ENCODE results near the gene CD300H. TPM values are rescaled to one million over a fixed set of nuclear protein-coding genes. Genes with fewer than 3 reads are reported as not detected.
A peak's percentile ranks its signal among the peaks of the same experiment; 100 is the strongest.

Gene CD300H
- total RNA-seq, 2 donors from 2014 or later, result 0.45 TPM; not detected in 1

DNA sequence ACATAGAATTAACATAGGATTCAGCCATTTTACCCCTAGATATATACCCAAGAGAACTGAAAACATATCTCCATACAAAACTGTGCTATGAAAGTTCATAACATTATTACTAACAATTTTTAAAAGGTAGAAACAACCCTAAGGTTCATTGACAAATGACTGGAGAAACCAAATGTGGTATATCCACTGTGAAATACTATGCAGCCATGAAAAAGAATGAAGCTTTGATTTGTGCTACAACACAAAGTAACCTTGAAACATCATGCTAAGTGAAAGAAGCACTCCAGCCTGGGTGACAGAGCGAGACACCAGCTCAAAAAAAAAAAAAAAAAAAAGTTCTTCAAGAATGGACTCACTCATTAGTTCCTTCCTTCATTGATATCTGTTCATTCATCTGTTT is 24.2 kb upstream of the CD300H start:
- no peaks in the 10 kb centered on the region for H3K9me3 ChIP-seq
- no peak overlapping the region for H3K4me3 ChIP-seq
- no peak for TF ChIP-seq CTCF (IDR thresholded peaks at IDR 0.05)
- H3K4me1 ChIP-seq, result no peaks in the 10 kb centered on the region
- no peaks in the 10 kb centered on the region for H3K36me3 ChIP-seq
- H3K27me3 ChIP-seq, result no peaks in the 10 kb centered on the region
- no peak overlapping the region for H3K27ac ChIP-seq
- intact Hi-C loops (cut with DNase I), result no loop called here
- no peak for DNase-seq
- H3K9ac ChIP-seq (ENCODE audit: low read depth in 2 of 2, low read length in 2 of 2), result no peak overlapping the region

DNA sequence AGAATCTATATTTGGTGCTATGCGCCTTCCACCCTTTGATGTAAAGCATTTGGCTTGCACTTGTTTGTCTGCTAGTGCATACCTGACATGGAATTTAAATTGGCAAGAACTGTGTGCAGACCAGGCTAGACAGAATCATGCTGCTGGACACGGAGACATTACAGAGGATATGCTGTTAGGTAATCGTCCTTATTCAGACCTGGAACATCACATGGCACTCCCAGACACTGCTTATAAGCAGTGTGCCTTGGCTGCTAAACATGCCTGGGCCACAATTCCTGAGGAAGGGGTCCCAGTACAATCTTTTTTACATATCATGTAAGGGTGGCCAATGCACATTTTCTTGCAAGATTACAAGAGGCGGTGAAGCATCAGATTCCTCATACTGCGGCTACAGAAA is 18.4 kb upstream of the CD300H start:
- Histone ChIP-seq H3K27ac (no peak overlapping the region), H3K27me3 (no peaks in the 10 kb centered on the region), H3K4me3 (no peak overlapping the region), H3K9me3 (no peaks in the 10 kb centered on the region), H3K4me1 (no peaks in the 10 kb centered on the region), H3K36me3 (no peaks in the 10 kb centered on the region), H3K9ac (ENCODE audit: low read depth in 2 of 2, low read length in 2 of 2) (no peak overlapping the region)
- TF ChIP-seq CTCF (IDR thresholded peaks at IDR 0.05), result no peak
- no peak for DNase-seq
- intact Hi-C loops (cut with DNase I), result no loop called here

GRCh38 chr17:74584292-74585060 is 17.2 kb upstream of the CD300H start:
- H3K9ac ChIP-seq (ENCODE audit: low read depth in 2 of 2, low read length in 2 of 2), result no peak overlapping the region
- H3K36me3 ChIP-seq, result no peaks in the 10 kb centered on the region
- intact Hi-C loops (cut with DNase I), result no loop called here
- no peak for TF ChIP-seq CTCF (IDR thresholded peaks at IDR 0.05)
- no peaks in the 10 kb centered on the region for H3K4me1 ChIP-seq
- peak overlapping the region; percentile 5 for H3K4me3 ChIP-seq
- no peaks in the 10 kb centered on the region for H3K27me3 ChIP-seq
- DNase-seq, result no peak
- H3K27ac ChIP-seq, result no peak overlapping the region
- H3K9me3 ChIP-seq, result no peaks in the 10 kb centered on the region

DNA sequence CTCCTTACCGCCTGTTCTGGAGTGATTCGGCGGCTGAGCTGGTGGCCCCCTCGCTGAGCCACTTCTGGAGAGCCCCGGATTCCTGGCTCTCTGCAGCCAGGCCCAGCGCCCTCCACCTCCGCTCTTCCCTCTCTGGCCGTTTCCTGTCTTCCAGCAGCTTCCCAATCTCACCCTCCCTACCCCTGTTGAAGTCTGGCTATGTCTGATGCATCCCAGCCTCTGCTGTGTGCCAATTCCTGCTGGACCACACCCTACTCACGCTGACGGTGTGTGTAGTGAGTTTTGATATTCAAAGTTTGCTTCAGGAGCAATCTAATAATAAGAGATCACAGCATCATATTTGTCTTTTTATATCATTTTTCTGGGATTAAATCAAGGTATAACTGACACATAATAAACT is 15.3 kb upstream of the CD300H start:
- no peak overlapping the region for H3K4me3 ChIP-seq
- no peak for TF ChIP-seq CTCF (IDR thresholded peaks at IDR 0.05)
- intact Hi-C loops (cut with DNase I), result no loop called here

DNA sequence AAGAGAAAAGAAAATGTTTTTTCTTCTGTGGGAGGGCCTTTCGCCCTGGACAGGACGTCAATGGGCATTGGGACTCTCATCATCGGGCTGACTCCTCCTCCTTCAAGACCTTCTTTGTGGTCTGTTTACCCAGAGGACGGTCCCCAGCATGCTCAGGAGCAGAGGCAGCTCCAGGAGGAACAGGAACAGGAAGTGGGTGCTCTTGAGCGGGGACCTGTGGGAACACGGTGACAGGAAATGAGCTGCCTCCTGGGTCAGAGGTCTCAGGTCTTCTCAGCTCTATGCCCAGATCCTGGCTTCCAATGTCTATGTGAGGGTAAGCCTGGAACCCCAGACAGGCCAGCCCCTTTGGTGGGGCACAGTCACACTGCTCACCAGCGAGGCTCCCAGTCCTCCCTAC is 12.6 kb upstream of the CD300H start:
- Histone ChIP-seq H3K9ac (ENCODE audit: low read depth in 2 of 2, low read length in 2 of 2) (no peak overlapping the region), H3K27ac (no peak overlapping the region), H3K36me3 (no peaks in the 10 kb centered on the region), H3K9me3 (no peaks in the 10 kb centered on the region), H3K4me1 (no peaks in the 10 kb centered on the region), H3K27me3 (no peaks in the 10 kb centered on the region), H3K4me3 (no peak overlapping the region)
- no peak for TF ChIP-seq CTCF (IDR thresholded peaks at IDR 0.05)
- intact Hi-C loops (cut with DNase I), result no loop called here
- DNase-seq, result no peak

More for the DNA sequence above, 15.3 kb upstream of the CD300H start:
- H3K9ac ChIP-seq (ENCODE audit: low read depth in 2 of 2, low read length in 2 of 2), result no peak overlapping the region
- H3K36me3 ChIP-seq, result no peaks in the 10 kb centered on the region
- DNase-seq, result no peak
- no peaks in the 10 kb centered on the region for H3K4me1 ChIP-seq
- no peaks in the 10 kb centered on the region for H3K9me3 ChIP-seq
- H3K27ac ChIP-seq, result no peak overlapping the region
- no peaks in the 10 kb centered on the region for H3K27me3 ChIP-seq

Data from colonic mucosa (tissue), 4 donors.